SKM-1 (cell line): ENCODE measurements around the gene PANX3.

Source experiments
- DNase-seq: peaks from one replicate; lab custom pipeline; 2025; ENCODE audit not compliant: unreplicated experiment; lab: John Stamatoyannopoulos, UW

Gene PANX3

GRCh38 chr11:124656774-124657630, 45.8 kb downstream of the PANX3 start:
- DNase-seq, result no peak

GRCh38 chr11:124657904-124658303, 46.7 kb downstream of the PANX3 start:
- DNase-seq, result no peak

GRCh38 chr11:124658501-124658900, 47.3 kb downstream of the PANX3 start:
- DNase-seq, result no peak

DNA sequence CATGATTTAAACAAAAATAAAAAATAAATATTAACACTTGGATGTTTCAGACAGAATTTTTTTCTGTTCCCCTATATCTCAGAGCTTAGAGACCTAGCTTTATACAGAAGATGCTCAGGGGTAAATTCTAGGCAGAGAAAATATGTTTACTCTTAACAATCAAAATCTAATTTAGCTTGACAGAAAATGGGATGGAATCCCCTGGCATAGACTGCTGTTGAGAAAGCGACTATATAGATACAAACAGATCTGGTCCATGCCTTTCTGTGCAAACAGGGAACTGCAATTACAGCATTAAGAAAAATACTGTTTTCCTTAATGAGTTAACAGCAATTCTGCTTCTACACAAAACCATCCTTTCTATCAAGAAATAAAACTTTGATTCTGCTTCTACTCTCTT, 47.8 kb downstream of the PANX3 start:
- DNase-seq, result no peak

DNA sequence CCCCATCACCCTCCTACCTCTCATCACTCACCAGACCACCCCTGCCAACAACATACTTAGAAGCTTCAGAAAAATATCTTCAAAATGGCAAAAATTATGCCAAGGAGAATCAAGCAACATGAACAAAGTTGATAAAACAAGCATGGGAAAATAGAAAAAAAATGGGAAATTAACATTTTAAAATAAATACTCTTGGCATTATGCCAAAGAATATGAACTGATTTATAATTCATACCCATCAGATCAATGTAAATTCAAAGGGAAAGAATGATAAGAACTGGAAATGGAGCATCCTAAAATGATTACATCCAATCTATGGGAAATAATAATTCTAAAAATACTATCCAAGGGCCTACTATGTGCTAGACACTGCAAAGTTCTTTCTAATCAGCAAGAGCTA, 50.3 kb downstream of the PANX3 start:
- no peak for DNase-seq

DNA sequence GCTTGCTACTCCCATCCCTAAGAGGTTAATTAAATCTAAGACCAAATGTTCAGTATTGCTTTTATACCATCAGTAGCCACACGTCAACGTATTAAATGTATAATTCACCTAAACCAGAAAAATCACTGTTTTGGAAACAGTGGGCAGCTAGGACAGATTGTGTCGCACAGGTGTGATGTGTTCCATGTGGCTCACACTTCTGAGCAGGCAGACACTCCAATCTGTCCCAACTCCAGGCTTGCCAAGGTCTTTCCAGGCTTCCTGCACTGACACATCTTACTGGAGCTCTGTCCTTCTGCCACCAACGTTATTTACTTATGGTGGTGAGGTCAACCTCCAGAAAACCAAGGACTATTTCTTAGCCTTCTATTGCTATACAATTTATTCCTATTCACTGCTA, 50.9 kb downstream of the PANX3 start:
- DNase-seq, result no peak

- no peak for DNase-seq
Measured at GRCh38 chr11:124663861-124664260, 52.6 kb downstream of the PANX3 start.

DNA sequence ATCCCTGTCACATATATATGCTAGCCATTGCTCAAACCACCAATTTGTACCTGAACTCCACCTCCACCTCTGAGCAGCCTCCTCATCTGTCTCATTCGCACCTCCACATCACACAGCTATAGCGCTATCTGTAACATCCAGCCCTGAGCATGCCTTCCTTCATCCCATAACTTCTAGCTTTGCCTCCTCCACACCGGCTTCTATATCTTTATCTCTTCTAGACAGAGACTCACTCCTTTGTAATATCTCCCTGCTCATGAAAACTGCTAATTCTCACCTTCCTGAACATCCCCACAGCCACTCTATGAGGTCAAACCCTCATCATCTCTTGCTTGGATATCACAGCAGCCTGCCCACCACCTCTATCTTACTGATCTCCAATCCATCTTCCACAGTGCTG, 56.4 kb downstream of the PANX3 start:
- no peak for DNase-seq

DNA sequence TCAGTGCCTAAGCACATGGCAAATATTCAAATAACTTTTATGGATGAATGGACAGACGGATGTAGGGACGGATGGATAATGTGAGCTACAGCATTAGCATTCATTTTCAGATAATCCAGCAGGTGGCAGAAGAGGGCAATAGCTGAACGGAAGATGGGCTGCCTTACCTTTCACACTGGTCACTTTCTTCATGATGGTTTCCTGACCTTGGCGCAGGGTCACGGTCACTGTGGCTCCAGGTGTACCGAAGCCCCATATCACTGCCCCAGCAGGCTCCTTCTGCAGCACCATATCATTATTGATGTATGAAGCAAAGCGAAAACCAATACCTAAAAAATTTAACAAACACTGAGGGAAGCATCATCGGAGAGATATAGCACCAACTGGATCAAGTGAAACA, 58.0 kb downstream of the PANX3 start:
- peak; percentile 63 for DNase-seq
